ENCODE measurements around the gene DST. TPM values are rescaled to one million over a fixed set of nuclear protein-coding genes. Genes with fewer than 3 reads are reported as not detected.

DST gene
- total and polyA plus RNA-seq, 2 of the 8 experiments (the other 6 are each of a cell fraction or from before 2014, with no cell fraction given) = 49.4 to 116 TPM

GRCh38 chr6:56658326-56658725 lies 15.6 kb upstream of the DST start (continued):
- TF ChIP-seq NANOG (IDR thresholded peaks at IDR 0.05; ENCODE audit: insufficient read depth, low read depth, low read length, poor library complexity, severe bottlenecking) (no peak), POU5F1 (IDR thresholded peaks at IDR 0.05; ENCODE audit: low read depth, low read length) (no peak), YY1 (IDR thresholded peaks at IDR 0.05; ENCODE audit: low read depth, low read length) (no peak), TEAD4 (IDR thresholded peaks at IDR 0.05; ENCODE audit: low read depth, low read length) (no peak), CEBPB (IDR thresholded peaks at IDR 0.05; ENCODE audit: low read depth, low read length) (no peak), SUZ12 (IDR thresholded peaks at IDR 0.05; ENCODE audit: low read length) (no peak), BRCA1 (IDR thresholded peaks at IDR 0.05; ENCODE audit: low read depth, low read length) (no peak), BACH1 (IDR thresholded peaks at IDR 0.05; ENCODE audit: low read length) (no peak)
